ENCODE data around the gene YIF1B.

Gene YIF1B

DNA sequence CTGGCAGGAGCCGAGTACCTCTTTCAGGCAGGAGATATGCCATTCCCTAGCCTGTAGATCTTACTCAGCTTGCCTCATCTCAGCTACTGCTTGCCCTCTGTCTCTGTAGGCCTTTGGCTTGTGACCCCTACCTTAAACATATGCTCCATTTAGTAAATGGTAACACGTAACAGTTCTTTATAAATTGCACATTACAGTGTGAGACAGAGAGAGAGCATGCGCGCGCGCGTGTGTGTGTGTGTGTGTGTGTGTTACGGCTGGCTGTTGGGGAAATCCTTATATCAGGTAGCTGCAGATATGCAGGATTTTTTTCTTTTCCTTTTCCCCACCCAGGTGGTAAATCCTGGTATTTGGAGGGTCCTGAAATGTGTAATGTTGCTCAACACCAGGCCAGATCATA, 47.2 kb downstream of the YIF1B start:
- Histone ChIP-seq H3K79me2 (ENCODE audit: insufficient read depth, low read depth) (no peaks in the 10 kb centered on the region), H3K27me3 (ENCODE audit: insufficient read depth, low read depth) (peaks cover 4% of the 10 kb centered on the region; the same call in 1 of the 2 replicates), H2AFZ (ENCODE audit: low read depth) (no peak overlapping the region), H3K9ac (no peak overlapping the region), H3K27ac (no peak overlapping the region), H3K4me2 (no peak overlapping the region), H3K4me1 (ENCODE audit: low read depth, poor library complexity, severe bottlenecking) (no peaks in the 10 kb centered on the region), H3K36me3 (ENCODE audit: insufficient read depth) (no peaks in the 10 kb centered on the region), H4K20me1 (ENCODE audit: insufficient read depth) (no peaks in the 10 kb centered on the region), H3K4me3 (IDR thresholded peaks at IDR 0.05; ENCODE audit: insufficient read depth, low read depth, low read length) (no peak overlapping the region)
- TF ChIP-seq, protein P1, sequence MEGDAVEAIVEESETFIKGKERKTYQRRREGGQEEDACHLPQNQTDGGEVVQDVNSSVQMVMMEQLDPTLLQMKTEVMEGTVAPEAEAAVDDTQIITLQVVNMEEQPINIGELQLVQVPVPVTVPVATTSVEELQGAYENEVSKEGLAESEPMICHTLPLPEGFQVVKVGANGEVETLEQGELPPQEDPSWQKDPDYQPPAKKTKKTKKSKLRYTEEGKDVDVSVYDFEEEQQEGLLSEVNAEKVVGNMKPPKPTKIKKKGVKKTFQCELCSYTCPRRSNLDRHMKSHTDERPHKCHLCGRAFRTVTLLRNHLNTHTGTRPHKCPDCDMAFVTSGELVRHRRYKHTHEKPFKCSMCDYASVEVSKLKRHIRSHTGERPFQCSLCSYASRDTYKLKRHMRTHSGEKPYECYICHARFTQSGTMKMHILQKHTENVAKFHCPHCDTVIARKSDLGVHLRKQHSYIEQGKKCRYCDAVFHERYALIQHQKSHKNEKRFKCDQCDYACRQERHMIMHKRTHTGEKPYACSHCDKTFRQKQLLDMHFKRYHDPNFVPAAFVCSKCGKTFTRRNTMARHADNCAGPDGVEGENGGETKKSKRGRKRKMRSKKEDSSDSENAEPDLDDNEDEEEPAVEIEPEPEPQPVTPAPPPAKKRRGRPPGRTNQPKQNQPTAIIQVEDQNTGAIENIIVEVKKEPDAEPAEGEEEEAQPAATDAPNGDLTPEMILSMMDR (conservative IDR thresholded peaks at IDR 0.05; ENCODE audit: low read depth, low read length) = no peak

DNA sequence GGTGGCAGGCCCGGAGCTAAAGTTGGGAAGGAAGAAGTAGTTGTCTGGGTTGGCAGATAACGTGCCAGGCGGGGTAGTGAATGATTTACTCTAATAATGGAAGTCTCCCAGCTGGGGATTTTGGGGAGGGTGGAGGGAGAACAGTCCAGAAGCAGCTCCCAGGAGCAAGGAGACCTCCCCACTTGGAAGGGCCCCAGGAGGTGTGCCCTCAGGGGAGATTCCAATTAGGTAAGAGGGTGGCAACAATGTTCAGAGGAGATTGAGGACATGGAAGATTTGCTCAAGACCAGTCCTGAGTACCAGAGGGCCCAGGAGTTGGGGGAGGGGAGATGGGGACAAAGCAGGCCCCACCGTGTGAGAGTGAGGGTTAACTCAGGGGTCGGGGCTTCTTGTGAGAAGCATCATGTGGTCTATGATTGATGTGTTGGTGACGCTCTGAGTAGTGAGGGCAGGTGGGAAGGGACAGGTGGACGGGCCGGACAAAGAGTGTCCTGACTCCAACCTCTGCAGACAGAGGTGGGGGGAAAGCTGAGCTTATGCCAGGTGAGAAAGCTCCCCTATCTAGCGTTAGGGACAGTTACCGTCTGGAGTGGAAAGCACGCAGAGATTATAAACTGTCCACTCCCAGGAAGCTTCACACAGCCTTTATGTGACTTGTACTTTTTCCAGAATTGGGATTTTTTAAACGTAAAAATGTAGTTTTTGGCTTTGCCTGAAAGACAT, 47.8 kb downstream of the YIF1B start:
- peaks cover 4% of the 10 kb centered on the region; the same call in 1 of the 2 replicates for H3K27me3 ChIP-seq (ENCODE audit: insufficient read depth, low read depth)
- H3K79me2 ChIP-seq (ENCODE audit: insufficient read depth, low read depth) = no peaks in the 10 kb centered on the region
- H2AFZ ChIP-seq (ENCODE audit: low read depth) = no peak overlapping the region
- no peak overlapping the region for H3K27ac ChIP-seq
- no peak overlapping the region for H3K4me2 ChIP-seq
- TF ChIP-seq, protein P1 (conservative IDR thresholded peaks at IDR 0.05; ENCODE audit: low read depth, low read length) = no peak
- no peaks in the 10 kb centered on the region for H3K36me3 ChIP-seq (ENCODE audit: insufficient read depth)
- no peaks in the 10 kb centered on the region for H3K4me1 ChIP-seq (ENCODE audit: low read depth, poor library complexity, severe bottlenecking)
- no peak overlapping the region for H3K4me3 ChIP-seq (IDR thresholded peaks at IDR 0.05; ENCODE audit: insufficient read depth, low read depth, low read length)
- no peaks in the 10 kb centered on the region for H4K20me1 ChIP-seq (ENCODE audit: insufficient read depth)
- no peak overlapping the region for H3K9ac ChIP-seq

DNA sequence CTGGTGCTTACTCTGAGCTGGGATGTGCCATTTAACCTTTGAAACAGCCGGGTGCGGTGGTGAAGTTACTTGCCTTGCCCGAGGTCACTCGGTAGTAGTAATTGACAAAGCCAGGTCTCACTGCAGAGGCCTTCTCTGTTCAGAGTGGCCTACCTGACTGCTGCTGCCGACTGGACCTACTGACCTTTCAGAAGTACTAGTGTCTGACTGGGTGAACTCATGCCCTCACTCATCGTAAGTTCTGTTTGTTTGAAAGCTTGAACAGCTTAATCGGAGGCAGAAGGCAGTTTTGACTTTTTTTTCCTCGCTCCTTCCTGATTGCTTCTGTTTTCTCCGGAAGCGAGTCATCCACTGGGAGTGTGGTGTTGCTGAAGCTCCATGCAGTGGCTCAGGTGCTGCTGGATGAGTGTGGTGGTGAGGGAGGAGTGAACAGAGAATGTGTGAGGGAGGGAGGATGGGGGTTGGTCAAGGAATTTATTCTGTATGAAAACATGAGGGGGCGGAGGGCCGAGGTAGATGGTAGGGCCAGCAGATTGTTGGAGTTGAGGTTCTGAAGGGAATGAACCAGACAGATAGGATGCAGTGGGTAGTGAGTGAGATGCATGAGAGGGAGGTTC, 48.7 kb downstream of the YIF1B start:
- Histone ChIP-seq H3K27ac (no peak overlapping the region), H3K79me2 (ENCODE audit: insufficient read depth, low read depth) (no peaks in the 10 kb centered on the region), H2AFZ (ENCODE audit: low read depth) (no peak overlapping the region), H3K4me3 (IDR thresholded peaks at IDR 0.05; ENCODE audit: insufficient read depth, low read depth, low read length) (no peak overlapping the region), H3K4me2 (no peak overlapping the region), H3K4me1 (ENCODE audit: low read depth, poor library complexity, severe bottlenecking) (no peaks in the 10 kb centered on the region), H3K27me3 (ENCODE audit: insufficient read depth, low read depth) (peaks cover 4% of the 10 kb centered on the region; the same call in 1 of the 2 replicates), H4K20me1 (ENCODE audit: insufficient read depth) (no peaks in the 10 kb centered on the region), H3K9ac (no peak overlapping the region), H3K36me3 (ENCODE audit: insufficient read depth) (no peaks in the 10 kb centered on the region)
- TF ChIP-seq, protein P1 (conservative IDR thresholded peaks at IDR 0.05; ENCODE audit: low read depth, low read length) = no peak

DNA sequence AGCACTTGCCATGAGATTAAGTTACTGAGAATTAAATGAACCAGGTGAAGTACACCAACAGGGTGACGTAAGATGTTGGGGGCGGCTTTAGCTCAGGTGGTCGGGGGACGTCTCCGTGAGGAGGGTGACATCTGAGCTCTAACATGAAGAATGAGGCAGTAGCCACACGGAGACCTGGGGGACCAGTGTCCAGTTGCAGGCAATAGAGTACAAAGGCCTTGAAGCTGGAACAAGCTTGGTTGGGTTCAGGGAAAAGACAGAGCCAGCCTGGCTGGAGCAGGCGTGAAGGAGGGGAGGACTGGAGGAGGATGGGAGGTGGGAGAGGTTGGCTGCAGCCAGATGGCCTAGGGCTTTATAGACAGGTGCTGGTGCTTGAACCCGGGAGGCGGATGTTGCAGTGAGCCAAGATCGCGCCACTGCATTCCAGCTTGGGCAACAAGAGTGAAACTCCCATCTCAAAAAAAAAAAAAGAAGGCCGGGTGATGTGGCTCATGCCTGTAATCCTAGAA, 49.8 kb downstream of the YIF1B start:
- Histone ChIP-seq H3K9ac (no peak overlapping the region), H3K4me1 (ENCODE audit: low read depth, poor library complexity, severe bottlenecking) (no peaks in the 10 kb centered on the region), H4K20me1 (ENCODE audit: insufficient read depth) (no peaks in the 10 kb centered on the region), H3K36me3 (ENCODE audit: insufficient read depth) (no peaks in the 10 kb centered on the region), H3K4me2 (no peak overlapping the region), H3K4me3 (IDR thresholded peaks at IDR 0.05; ENCODE audit: insufficient read depth, low read depth, low read length) (no peak overlapping the region), H3K27me3 (ENCODE audit: insufficient read depth, low read depth) (no peaks in the 10 kb centered on the region; the same call in 1 of the 2 replicates), H3K27ac (no peak overlapping the region), H3K79me2 (ENCODE audit: insufficient read depth, low read depth) (no peaks in the 10 kb centered on the region), H2AFZ (ENCODE audit: low read depth) (no peak overlapping the region)
- TF ChIP-seq, protein P1 (conservative IDR thresholded peaks at IDR 0.05; ENCODE audit: low read depth, low read length) = no peak
